NCI-H2227 (cell line): ENCODE measurements around the gene TSPEAR.
"Not testable (repeated sequence)": the region's sequence is repeated elsewhere in the genome, so short reads cannot be mapped to it uniquely, and the experiment has no call there.

Source experiments
- DNase-seq: peaks from one replicate; lab custom pipeline; 2025; ENCODE audit not compliant: unreplicated experiment; lab: John Stamatoyannopoulos, UW

Gene TSPEAR

GRCh38 chr21:44612669-44613229, 98.6 kb downstream of the TSPEAR start:
- no peak for DNase-seq

GRCh38 chr21:44612029-44612486, 99.3 kb downstream of the TSPEAR start, which contains the start of gene KRTAP10-8:
Gene KRTAP10-8 (plus strand): TSS chr21:44612079. CDS start chr21:44612101, 22 bp downstream.
- DNase-seq: no peak

DNA sequence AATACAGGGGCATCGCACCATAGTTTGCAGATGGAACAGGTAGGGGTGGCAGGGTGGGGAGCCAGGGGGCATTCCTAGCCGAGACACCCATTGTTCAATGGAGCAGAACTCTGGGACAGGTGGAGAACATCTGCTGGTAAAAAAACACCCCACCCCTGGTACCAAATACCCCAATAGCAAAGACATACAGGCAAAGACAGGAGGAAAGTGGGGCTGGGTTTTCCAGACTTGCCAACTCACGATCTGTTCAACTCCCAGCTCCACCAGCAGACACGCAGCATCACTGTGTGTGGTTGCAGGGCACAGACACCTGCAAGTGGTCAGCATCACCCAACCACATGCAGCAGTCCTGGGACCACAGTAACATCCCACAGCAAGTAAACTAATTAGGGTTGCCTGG, 99.8 kb downstream of the TSPEAR start:
- no peak for DNase-seq

DNA sequence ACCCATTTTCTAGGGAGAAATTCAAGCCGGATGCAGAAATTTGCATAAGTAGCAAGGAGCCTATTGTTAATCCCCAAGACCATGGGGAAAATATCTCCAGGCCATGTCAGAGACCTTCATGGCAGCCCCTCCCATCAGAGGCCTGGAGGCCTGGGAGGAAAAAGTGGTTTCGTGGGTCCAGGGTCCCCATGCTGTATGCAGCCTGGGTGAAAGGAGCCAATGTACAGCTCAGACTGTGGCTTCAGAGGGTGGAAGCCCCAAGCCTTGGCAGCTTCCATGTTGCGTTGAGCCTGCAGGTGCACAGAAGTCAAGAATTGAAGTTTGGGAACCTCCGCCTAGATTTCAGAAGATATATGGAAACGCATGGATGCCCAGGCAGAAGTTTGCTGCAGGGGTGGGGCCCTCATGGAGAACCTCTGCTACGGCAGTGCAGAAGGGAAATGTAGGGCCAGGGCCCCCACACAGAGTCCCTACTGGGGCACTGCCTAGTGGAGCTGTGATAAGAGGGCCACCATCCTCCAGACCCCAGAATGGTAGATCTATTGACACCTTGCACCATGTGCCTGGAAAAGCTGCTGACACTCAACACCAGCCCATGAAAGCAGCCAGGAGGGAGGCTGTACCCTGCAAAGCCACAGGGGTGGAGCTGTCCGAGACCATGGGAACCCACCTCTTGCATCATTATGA, 101.1 kb downstream of the TSPEAR start:
- not testable (repeated sequence) for DNase-seq

DNA sequence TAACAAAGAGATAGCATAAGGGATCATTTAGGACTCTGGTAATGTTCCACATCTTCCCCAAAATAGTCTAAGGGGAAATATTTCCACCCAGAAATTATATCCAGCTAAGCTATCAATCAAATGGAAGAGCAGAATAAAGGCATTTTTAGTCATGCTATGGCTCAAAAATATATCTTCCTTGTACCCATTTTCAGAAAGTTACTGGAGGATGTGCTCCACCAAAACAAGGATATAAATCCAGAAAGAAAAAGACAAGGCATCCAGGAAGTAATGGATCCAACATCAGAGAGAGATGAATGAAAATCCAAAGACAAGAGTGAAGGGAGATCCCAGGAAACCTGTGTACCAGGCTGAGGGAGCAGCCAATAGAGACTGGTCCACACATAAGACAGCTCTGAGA, 102.2 kb downstream of the TSPEAR start:
- no peak for DNase-seq

- DNase-seq: no peak
These were observed 104.9 kb downstream of the TSPEAR start for GRCh38 chr21:44606495-44606894.

DNA sequence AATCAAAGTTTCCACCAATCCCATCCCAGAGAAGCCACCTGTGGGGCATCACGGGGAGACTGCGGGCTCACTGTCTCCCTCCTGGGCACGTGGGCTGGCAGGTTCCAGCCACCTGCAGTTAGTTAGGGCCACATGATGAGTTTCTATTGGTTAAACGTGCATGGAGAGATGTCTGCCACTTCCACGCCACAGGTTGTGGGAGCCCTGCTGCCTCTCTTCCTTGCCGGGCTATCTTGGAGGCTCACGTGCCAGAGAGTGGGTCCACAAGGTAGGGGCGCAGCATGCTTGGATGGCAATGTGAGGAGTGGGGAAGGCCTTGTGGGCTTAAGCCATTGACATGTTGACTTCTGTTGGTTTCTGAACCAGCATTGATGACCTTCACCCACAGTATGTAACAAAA, 107.5 kb downstream of the TSPEAR start:
- DNase-seq: no peak

GRCh38 chr21:44603109-44603875, 108.1 kb downstream of the TSPEAR start:
- DNase-seq: no peak

- DNase-seq: no peak
These were observed 108.9 kb downstream of the TSPEAR start for GRCh38 chr21:44602463-44602850.

DNA sequence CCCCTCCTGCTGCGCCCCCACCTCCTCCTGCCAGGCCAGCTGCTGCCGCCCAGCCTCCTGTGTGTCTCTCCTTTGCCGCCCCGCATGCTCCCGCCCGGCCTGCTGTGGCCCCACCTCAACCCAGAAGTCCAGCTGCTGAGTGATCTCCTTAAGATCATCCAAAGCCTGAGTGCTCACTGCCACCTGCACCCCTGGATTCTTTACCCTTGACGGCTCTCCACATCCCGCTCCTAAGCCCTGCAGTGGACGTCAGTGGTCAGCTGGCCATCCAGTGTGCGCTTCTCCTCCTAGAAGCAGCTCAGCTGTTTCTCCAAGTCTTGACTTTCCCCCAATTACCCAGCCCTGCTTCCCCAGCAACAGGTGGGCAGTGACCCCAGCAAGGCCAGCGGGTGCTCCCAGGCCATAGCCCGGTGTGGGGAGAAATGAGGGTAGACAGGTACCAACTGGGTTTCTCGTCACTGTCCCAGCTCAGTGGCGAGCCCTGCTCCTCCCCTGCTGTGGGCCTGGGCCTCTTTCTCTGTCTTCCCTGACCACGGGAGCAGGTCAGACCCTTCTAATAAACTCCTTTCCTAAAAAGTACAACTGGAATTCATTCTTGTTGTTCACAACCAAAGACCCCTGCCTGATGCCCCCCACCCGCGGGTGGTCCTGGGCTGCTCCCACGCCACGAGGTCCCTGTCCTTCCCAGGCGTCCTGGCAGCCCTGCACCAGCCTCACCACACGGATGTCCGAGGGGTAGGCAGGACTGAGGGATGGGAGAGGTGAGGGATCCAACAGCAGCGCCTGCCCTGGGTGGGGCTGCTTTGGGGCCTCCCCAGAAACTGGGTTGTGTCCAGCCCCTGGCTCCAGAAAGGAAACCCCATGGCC, 109.5 kb downstream of the TSPEAR start:
- no peak for DNase-seq

- DNase-seq: peak; percentile 14
These were observed 110.3 kb downstream of the TSPEAR start for GRCh38 chr21:44601091-44601490.

DNA sequence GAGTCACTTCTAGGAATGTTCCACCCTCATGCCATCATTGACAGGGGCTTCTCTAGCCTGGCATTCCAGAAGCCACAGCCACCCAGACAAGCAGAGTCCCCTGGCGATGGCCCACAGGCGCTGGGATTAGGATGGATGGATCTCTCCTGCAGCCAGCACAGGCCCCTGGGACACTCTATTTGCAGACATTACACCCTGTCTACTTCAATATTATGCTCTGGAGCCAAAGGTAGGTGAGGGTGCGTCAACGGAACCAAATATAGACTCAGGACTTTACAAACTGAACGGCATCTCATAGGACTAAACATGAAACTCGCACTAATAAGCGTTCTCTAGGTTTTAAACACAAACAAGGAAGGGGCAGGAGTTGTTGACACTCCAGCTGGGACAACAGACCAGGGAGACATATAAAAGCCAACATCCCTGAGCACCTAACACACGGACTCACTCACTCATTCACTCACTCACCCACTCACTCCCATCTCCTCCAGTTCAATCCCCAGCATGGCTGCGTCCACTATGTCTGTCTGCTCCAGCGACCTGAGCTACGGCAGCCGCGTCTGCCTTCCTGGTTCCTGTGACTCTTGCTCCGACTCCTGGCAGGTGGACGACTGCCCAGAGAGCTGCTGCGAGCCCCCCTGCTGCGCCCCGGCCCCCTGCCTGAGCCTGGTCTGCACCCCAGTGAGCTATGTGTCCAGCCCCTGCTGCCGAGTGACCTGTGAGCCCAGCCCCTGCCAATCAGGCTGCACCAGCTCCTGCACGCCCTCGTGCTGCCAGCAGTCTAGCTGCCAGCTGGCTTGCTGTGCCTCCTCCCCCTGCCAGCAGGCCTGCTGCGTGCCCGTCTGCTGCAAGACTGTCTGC, 111.0 kb downstream of the TSPEAR start, which contains the start of gene KRTAP10-7:
Gene KRTAP10-7, plus strand, starts transcription at position 480 of the 861 bp plus-strand sequence. Its CDS starts 25 bp downstream, at position 505.
- DNase-seq: not testable (repeated sequence)

DNA sequence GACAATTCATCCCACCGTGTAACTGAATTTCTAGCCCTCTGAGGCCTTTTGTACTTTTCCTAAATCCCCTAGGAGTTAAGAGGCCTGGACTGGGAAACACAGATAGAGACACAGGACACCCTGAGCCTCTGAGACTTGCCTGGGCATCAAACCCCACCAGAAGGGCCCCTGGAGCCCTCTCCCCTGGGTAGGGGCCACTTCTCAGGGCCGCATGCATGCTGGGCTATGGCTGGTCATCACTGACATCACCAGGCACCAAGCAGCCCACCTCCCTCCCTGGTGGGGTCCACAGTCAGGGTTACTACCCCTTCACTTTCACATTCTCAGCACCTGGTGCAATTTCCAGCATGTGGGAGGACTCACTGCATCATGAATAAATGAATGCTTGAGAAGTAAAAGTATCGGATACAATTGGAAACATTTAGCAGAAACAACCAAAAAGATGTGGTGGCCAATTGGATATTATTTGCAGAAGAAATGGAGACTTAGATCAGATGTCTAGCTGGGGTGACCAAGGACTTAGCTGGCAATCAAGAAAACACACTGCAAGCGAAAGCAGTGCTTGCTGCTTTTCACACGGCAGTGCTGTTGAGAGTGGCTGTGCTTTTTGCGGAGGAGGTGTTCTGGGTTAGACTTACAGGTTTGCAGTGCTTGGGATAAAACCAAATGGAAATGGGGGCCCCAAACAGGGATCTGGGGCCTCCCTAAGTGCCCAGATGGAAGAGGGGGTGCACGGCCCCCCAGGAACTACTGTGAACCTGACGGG, 111.9 kb downstream of the TSPEAR start:
- no peak for DNase-seq

- peak; percentile 43 for DNase-seq
These were observed 113.3 kb downstream of the TSPEAR start for GRCh38 chr21:44598061-44598460.

DNA sequence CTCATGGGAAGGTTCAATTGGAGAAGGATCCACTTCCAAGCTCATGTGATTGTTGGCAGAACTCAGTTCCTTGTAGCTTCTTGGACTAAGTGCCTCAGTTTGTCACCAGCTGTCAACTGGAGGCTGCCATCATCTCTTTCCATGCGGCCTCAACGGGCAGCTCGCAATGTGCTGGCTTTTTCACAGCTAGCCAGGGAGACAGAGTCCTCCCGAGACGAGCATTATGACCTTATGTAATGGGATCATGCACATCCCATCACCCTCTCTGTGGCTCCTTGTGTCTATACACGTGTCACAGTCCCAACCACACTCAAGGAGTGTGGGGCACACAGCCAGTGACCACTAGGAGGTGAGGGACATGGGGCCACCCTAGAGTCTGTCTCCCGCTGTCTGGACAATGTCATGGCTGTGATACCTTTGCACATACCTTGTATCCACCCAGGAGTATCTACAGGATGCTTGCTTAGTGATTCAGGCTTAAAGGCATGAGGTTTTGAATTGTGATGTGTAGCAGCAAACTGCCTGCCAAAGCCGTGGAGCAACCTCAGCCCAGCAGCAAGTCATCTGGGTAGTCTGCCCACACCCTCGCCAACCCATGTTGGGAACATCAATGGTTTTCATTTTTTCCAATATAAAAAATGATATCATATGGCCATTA, 115.2 kb downstream of the TSPEAR start:
- no peak for DNase-seq

DNA sequence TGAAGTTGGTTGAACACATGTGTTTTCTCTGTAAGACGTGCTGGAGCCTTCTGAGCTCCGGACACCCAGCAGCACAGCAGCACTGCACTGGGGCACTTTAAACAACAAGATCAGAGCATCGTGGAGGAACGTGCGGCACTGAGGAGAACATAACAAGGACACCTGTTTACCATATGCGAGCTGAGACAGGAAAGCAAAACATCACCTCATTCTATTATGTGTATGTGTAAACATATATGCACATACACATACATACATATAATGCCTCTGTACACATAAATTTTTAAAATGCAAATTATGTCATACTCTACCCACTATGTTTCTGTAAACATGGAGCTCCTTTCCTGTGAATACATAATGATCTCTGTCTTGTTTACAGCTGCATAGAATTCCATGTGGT, 115.8 kb downstream of the TSPEAR start:
- no peak for DNase-seq

GRCh38 chr21:44594406-44594916, 116.9 kb downstream of the TSPEAR start:
- no peak for DNase-seq

- no peak for DNase-seq
These were observed 117.6 kb downstream of the TSPEAR start for GRCh38 chr21:44593598-44594405.
